Measurements from ENCODE around the gene PIWIL4.
"Not testable (repeated sequence)": the region's sequence is repeated elsewhere in the genome, so short reads cannot be mapped to it uniquely, and the experiment has no call there.

PIWIL4 gene

GRCh38 chr11:94568200-94568599, 1.0 kb downstream of the PIWIL4 start:
- in situ Hi-C loops (cut with HindIII; ENCODE audit: low sequenced_read_pairs): no loop called here
- TF ChIP-seq CTCF (IDR thresholded peaks at IDR 0.05; ENCODE audit: low read depth, low read length): no peak

GRCh38 chr11:94568717-94569116, 1.5 kb downstream of the PIWIL4 start:
- in situ Hi-C loops (cut with HindIII; ENCODE audit: low sequenced_read_pairs): no loop called here

More at GRCh38 chr11:94568200-94568599, 1.0 kb downstream of the PIWIL4 start:
- DNase-seq (ENCODE audit: low read depth, low spot score): no peak
- no peak overlapping the region for H3K4me3 ChIP-seq (ENCODE audit: low read depth, low read length)

GRCh38 chr11:94572975-94573374, 5.8 kb downstream of the PIWIL4 start:
- H3K4me3 ChIP-seq (ENCODE audit: low read depth, low read length); in situ Hi-C loops (cut with HindIII; ENCODE audit: low sequenced_read_pairs); DNase-seq (ENCODE audit: low read depth, low spot score): not testable (repeated sequence)

More at GRCh38 chr11:94568717-94569116, 1.5 kb downstream of the PIWIL4 start:
- no peak for TF ChIP-seq CTCF (IDR thresholded peaks at IDR 0.05; ENCODE audit: low read depth, low read length)
- no peak overlapping the region for H3K4me3 ChIP-seq (ENCODE audit: low read depth, low read length)
- DNase-seq (ENCODE audit: low read depth, low spot score): no peak

- in situ Hi-C loops (cut with HindIII; ENCODE audit: low sequenced_read_pairs): no loop called here
- TF ChIP-seq CTCF (IDR thresholded peaks at IDR 0.05; ENCODE audit: low read depth, low read length): no peak
Measured at GRCh38 chr11:94574193-94574961, 7.2 kb downstream of the PIWIL4 start.

GRCh38 chr11:94576306-94576705, 9.1 kb downstream of the PIWIL4 start:
- TF ChIP-seq CTCF (IDR thresholded peaks at IDR 0.05; ENCODE audit: low read depth, low read length): no peak
- no peak overlapping the region for H3K4me3 ChIP-seq (ENCODE audit: low read depth, low read length)
- DNase-seq (ENCODE audit: low read depth, low spot score): no peak
- in situ Hi-C loops (cut with HindIII; ENCODE audit: low sequenced_read_pairs): no loop called here

More at GRCh38 chr11:94574193-94574961, 7.2 kb downstream of the PIWIL4 start:
- no peak overlapping the region for H3K4me3 ChIP-seq (ENCODE audit: low read depth, low read length)
- DNase-seq (ENCODE audit: low read depth, low spot score): peak; percentile 39

GRCh38 chr11:94577841-94578240, 10.7 kb downstream of the PIWIL4 start:
- TF ChIP-seq CTCF (IDR thresholded peaks at IDR 0.05; ENCODE audit: low read depth, low read length): no peak
- no peak overlapping the region for H3K4me3 ChIP-seq (ENCODE audit: low read depth, low read length)
- DNase-seq (ENCODE audit: low read depth, low spot score): no peak
- in situ Hi-C loops (cut with HindIII; ENCODE audit: low sequenced_read_pairs): no loop called here

- no peak overlapping the region for H3K4me3 ChIP-seq (ENCODE audit: low read depth, low read length)
- no peak for TF ChIP-seq CTCF (IDR thresholded peaks at IDR 0.05; ENCODE audit: low read depth, low read length)
- in situ Hi-C loops (cut with HindIII; ENCODE audit: low sequenced_read_pairs): no loop called here
- no peak for DNase-seq (ENCODE audit: low read depth, low spot score)
Measured at GRCh38 chr11:94581926-94582325, 14.8 kb downstream of the PIWIL4 start.
